C4-2B (cell line): Measurements from ENCODE around the gene ZBTB25.

ENCODE experiments used
- H3K27ac ChIP-seq: fragments of 450-650 bp; 2 replicates; pipeline ENCODE4 v1.5.1; 2017
- ZFX ChIP-seq: fragments of 450-650 bp; IDR thresholded peaks from 2 replicates; pipeline ENCODE4 v1.6.1; 2017
- TF ChIP-seq, protein P1 (sequence below): fragments of 450-650 bp; conservative IDR thresholded peaks from 2 replicates; pipeline ENCODE4 v1.5.1; 2017; ENCODE audit warnings: mild to moderate bottlenecking

The ZBTB25 gene

DNA sequence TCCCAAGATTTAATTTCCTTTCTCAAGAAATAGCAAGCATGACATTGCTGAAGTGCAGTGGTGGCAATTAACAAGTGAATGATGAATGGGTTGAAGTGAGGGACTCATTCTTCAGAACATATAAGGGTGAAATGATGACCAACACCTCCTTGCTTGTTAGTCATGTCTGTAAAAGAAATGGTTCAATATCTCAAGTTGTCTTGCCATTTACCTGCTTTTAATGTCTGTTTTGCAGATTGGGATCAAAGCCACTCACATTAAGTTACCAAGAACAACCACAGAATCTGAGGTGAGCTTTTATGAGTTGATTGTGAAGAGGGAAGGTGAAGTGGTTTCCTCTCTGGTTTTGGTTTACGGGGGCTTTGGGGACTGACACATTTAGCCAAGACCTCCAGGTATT is 91.4 kb downstream of the ZBTB25 start:
- TF ChIP-seq ZFX: no peak
- TF ChIP-seq, protein P1, sequence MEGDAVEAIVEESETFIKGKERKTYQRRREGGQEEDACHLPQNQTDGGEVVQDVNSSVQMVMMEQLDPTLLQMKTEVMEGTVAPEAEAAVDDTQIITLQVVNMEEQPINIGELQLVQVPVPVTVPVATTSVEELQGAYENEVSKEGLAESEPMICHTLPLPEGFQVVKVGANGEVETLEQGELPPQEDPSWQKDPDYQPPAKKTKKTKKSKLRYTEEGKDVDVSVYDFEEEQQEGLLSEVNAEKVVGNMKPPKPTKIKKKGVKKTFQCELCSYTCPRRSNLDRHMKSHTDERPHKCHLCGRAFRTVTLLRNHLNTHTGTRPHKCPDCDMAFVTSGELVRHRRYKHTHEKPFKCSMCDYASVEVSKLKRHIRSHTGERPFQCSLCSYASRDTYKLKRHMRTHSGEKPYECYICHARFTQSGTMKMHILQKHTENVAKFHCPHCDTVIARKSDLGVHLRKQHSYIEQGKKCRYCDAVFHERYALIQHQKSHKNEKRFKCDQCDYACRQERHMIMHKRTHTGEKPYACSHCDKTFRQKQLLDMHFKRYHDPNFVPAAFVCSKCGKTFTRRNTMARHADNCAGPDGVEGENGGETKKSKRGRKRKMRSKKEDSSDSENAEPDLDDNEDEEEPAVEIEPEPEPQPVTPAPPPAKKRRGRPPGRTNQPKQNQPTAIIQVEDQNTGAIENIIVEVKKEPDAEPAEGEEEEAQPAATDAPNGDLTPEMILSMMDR: no peak
- H3K27ac ChIP-seq: no peak overlapping the region

DNA sequence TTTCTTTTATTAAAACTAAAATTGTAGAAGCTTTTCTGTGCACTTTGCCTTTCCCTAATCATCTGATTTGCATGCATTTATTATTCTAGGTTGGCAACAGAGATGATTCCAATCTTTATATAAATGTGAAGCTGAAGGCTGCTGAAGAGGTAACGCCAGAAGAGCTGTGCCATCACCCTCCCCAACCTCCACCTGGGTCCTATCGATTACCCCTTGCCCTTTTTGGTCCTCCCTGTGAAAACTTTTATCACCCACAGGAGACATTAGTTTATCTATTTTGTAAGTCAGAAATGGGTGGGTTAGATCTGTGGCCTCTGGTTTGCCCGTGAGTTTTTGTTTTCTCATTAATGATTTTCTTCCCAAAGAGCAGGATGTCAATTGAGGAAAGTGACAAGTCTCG is 92.6 kb downstream of the ZBTB25 start:
- TF ChIP-seq ZFX: no peak
- TF ChIP-seq, protein P1: no peak

DNA sequence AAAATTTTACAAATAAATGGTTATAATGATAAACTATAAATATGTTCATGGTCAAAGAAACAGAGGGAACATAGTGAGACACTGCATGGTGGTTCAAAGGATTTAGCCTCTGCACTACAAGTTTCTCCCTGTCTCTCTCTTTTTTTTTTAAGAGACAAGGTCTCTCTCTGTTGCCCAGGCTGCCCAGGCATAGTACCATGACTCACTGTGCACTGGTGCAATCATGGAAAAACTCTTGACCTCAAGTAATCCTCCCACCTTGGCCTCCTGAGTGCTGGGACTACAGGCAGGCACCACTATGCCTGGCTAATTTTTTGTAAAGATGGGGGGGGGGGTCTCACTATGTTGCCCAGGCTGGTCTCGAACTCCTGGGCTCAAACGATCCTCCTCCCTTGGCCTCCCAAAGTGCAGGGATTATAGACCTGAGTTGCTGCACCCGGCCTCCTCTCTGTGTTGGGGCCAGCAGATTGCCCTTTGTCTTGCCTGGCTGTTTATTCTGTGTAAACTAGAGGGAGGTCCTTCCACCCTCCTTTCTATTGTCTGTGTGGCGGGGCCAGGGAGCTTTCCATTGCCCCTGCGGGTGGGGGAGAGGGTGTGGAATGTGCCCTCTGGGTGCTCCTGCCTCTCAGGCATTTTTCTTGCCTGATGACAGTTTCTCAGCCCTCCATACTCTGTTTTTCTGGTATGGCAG is 93.4 kb downstream of the ZBTB25 start:
- no peak overlapping the region for H3K27ac ChIP-seq

More for the DNA sequence above, 92.6 kb downstream of the ZBTB25 start:
- no peak overlapping the region for H3K27ac ChIP-seq

DNA sequence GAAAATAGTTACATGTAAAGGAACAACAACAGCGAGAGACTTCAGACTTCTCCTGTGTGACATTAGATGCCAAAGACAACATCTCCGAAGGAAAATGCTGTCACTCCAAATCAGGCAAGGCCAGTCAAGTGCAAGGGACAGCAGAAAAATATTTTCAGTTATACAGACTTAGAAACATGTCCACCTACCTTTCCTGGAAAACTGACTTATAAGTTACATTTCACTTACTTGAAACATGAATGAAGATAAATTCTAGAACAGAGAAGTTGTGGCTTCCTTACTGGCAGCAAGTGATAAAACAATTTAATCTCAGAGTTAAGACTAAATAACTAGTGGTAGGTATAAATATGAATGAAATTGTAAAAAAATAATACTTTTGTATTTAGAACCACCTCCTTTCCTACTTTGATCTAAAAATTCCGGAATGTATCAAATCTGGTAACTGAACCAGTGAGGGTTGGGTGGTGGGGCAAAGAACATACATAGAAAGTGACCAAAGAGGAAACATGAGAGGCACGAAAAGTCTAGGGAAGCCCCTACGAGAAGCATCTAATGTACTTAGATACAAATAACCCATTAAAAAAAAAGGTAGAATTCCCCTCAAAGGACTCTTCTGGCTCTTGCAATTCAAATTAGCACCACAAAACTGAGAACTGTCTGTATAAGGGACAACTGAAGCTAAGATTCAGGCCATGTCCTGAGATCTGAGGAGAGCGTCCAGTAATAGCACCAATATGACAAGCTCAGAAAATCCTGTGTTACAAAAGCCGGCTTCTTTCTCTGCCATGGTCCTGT is 94.3 kb downstream of the ZBTB25 start:
- no peak overlapping the region for H3K27ac ChIP-seq
- TF ChIP-seq, protein P1: no peak
- no peak for TF ChIP-seq ZFX

More for the DNA sequence above, 93.4 kb downstream of the ZBTB25 start:
- TF ChIP-seq, protein P1: no peak
- TF ChIP-seq ZFX: no peak

DNA sequence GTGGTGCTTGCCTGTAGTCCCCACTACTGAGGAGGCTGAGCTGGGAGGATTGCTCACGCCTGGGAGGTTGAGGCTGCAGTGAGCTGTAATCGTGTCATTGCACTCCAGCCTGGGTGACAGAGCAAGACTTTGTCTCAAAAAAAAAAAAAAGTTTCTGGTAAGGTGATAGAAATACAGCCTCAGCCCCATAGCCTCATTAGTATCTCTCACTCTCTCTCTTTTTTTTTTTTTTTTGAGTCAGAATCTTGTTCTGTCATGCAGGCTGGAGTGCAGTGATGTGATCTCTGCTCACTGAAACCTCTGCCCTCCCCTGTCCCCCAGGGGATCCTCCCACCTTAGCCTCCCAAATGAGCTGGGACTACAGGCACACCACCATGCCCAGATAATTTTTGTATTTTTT is 96.3 kb downstream of the ZBTB25 start:
- TF ChIP-seq, protein P1: no peak
- TF ChIP-seq ZFX: no peak
- H3K27ac ChIP-seq: no peak overlapping the region

DNA sequence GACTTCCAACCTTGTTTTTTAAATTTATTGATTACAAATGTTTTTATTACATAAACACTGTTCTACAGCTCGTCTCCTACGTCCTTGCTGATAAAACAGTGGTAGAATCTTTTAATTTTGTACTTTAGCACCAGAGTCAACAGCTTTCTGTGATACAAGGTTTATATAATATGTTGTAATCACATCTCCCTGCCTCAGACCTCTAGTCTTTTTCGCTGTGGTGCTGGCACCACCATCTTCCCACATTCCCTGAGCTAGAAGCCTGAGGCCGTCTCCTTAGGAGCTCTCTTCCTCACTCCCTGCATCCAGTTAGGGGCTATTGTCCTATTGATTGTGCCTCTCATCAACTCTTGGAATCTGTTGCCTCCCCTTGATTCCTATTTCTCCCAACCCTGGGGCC is 98.3 kb downstream of the ZBTB25 start:
- no peak overlapping the region for H3K27ac ChIP-seq
- TF ChIP-seq, protein P1: no peak
- no peak for TF ChIP-seq ZFX

DNA sequence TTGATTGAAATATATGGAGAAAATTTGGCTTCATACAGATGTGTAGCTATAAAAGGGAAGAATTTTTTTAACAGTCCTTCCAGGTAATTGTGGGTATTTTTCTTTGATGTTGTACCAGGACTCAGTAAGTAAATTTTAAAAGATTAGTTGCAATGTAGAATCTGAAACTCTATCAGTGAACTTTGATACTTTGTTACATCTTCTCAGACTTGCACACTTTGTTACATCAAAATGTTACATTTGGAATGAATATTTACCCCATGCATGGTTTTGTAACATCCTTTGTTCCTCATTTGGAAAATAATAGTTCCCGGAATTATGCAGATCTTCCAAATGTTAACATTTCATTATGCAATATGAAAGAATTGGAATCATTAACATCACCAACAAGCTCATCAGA is 101.7 kb downstream of the ZBTB25 start:
- TF ChIP-seq ZFX: no peak
- TF ChIP-seq, protein P1: no peak

More for the DNA sequence above, 101.7 kb downstream of the ZBTB25 start:
- H3K27ac ChIP-seq: no peak overlapping the region
